GM21825 (cell line): Measurements from ENCODE around the gene SLC35E2B.
A peak's percentile ranks its signal among the peaks of the same experiment; 100 is the strongest.

Source experiments
- ATAC-seq: cut with Tn5 transposase; IDR thresholded peaks from one replicate; pipeline ENCODE4 v1.9.1; 2021; ENCODE audit warnings: mild to moderate bottlenecking, moderate library complexity; ENCODE audit not compliant: unreplicated experiment

Gene SLC35E2B

DNA sequence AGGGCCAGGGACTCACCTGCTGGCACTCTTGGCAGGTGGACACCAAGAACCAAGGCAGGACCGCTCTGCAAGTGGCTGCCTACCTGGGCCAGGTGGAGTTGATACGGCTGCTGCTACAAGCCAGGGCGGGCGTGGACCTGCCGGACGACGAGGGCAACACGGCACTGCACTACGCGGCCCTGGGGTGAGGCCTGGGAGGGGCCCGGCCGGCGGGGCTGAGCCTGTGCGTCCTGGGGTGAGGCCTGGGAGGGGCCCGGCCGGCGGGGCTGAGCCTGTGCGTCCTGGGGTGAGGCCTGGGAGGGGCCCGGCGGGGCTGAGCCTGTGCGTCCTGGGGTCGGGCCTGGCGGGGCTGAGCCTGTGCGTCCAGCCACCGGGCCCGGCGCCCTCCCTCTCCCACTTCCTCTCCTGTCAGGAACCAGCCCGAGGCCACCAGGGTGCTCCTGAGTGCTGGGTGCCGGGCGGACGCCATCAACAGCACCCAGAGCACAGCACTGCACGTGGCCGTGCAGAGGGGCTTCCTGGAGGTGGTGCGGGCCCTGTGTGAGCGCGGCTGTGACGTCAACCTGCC, 65.2 kb downstream of the SLC35E2B start:
- no peak for ATAC-seq

DNA sequence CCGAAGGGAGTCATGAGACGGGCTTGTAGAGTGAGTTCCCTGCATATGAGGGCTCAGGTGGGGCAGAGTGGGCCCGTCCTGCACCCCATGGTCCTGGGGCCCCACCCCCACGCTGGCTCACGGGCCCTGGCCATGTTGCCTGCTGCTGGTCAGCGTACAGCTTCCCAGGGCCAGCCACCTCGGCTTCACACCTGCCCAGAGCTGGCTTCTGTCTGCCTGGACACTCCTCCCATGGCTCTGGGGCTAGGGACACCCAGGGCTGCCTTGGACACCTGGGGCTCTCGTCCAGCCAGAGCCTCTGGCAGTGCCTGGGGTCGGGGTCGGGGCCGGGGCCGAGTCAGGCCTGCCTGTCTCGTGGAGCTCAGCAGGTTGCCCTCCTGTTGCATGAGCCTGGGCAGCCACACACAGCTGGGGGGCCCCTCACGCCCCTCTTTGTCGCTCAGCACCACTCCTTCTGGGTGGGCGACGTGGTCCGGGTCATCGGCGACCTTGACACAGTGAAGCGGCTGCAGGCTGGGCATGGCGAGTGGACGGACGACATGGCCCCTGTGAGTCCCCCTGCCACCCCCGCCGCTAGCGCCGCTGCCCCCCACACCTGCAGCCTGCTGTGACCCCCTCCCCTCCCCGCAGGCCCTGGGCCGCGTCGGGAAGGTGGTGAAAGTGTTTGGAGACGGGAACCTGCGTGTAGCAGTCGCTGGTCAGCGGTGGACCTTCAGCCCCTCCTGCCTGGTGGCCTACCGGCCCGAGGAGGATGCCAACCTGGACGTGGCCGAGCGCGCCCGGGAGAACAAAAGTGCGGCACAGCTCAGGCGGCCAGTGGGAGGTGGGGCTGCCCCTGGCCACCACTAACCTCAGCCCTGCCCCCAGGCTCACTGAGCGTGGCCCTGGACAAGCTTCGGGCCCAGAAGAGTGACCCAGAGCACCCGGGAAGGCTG, 66.1 kb downstream of the SLC35E2B start:
- no peak for ATAC-seq

DNA sequence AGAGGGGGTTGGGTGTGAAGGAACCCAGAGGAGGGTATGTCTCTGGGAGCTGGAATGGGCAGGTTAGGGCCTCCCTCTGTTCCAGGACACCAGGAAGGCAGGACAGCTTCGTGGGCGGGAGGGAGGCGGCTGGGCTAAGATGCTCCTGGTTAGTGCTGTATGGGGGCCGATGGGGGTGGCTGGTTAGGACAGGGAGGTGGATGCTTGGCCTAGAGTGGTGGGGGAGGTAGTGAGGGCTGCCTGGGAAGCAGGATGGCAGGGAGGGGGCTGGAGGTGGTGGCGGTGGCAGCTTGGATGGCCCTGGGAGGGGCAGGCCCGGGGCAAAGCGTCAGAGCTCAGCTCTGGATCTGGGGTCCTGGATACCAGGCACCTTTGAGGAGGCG, 66.8 kb downstream of the SLC35E2B start:
- no peak for ATAC-seq

DNA sequence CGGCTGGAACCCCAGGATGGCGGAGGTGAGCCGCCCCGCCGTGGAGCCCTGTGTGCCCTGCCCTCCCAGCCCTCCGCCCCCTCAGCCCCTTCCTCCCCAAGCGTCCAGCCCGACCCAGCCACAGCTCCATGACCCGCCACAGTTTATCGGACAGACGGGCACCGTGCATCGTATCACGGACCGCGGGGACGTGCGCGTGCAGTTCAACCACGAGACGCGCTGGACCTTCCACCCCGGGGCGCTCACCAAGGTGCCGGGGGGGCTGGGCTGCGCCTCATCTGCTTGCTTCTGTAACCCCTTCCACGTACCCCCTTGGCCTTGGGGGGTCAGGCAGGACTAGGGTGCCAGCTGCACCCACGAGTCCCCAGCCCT, 67.2 kb downstream of the SLC35E2B start:
- ATAC-seq: no peak

DNA sequence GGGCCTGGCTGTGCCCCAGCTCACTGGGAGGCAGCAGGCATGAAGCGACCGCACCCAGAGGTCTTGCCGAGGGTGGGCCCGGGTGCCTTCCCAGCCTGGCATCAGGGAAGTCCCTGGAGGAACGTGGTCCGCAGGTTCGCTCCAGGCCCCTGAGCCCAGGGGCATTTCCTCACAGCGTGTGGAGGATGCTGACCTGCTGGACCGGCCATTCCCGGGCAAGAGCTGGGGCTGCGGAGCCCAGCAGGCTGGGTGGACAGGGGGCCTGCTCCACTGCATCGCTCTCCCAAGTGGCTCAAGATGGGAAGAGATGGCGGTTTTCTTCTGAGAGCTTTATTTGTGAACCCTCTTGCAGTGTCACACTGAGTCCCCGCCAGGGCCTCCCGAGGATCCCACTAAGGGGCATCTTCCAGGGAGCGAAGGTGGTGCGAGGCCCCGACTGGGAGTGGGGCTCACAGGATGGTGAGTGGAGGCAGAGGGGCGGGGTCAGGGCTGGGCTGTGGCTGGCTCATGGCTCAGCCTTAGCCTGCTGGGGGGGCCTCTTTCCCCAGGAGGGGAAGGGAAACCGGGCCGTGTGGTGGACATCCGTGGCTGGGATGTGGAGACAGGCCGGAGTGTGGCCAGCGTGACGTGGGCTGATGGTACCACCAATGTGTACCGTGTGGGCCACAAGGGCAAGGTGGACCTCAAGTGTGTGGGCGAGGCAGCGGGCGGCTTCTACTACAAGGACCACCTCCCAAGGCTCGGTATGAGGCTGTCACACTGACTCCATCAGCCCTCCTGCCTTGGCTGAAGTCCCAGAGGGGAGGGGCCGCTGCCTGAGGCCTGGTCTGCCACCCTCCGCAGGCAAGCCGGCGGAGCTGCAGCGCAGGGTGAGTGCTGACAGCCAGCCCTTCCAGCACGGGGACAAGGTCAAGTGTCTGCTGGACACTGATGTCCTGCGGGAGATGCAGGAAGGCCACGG, 67.9 kb downstream of the SLC35E2B start:
- no peak for ATAC-seq

DNA sequence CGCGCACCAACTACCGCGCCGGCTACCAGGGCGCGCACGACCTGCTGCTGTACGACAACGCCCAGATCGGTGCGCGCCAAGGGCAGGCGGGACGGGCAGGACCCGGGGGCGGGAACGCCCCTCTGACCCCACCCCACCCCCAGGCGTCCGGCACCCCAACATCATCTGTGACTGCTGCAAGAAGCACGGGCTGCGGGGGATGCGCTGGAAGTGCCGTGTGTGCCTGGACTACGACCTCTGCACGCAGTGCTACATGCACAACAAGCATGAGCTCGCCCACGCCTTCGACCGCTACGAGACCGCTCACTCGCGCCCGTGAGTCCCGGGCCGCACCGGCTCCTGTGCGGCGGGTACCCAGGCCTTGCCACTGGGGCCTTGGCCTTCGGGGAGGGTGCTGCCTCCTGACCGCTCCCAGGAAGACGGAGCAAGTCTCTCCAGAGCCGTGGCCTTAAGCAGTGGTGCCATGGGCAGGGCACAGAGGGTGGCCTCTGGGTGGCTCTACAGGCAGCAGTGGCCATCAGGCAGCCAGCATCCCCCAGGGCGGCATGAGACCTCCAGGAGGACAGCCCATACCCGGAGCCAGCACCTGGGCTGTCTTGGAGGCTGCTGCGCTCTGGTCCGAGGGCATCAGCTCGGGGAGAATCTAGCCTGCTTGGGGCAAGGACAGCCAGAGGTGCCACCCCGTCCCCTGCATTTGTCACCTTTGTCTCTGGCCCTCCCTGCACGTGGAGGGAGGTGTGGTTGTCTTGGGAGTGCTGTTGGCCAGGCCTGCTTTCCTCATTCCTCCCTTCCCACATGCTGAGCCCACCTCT, 68.8 kb downstream of the SLC35E2B start:
- no peak for ATAC-seq

DNA sequence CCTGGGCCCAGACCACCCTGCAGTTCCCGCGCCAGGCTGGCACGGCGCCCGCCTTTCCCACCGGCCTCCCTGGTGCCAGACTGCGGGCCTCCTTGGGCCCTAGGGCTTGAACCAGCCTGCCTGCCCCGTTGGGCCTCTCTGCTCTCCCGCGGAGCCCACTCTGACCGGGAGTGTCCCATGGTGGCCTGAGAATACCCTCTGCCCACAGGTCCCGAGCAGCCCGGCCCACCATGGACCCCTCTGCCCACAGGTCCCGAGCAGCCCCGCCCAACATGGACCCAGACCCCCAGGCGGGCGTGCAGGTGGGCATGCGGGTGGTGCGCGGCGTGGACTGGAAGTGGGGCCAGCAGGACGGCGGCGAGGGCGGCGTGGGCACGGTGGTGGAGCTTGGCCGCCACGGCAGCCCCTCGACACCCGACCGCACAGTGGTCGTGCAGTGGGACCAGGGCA, 69.4 kb downstream of the SLC35E2B start:
- ATAC-seq: no peak

DNA sequence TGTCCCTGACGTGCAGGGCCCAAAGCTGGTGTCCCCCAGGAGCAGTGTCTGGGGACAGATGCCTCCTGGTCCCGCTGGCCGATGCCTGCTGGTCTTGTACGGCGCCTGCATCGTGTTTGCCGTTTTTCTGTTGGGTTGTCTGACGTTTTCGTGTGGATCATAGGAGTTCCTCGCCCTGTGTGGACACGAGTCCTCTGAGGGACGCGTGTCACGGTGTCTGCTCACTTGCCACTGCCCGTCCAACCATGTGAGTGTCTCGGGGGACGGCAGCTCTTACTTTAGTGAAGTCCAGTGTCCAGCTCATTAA, 69.9 kb downstream of the SLC35E2B start:
- no peak for ATAC-seq

DNA sequence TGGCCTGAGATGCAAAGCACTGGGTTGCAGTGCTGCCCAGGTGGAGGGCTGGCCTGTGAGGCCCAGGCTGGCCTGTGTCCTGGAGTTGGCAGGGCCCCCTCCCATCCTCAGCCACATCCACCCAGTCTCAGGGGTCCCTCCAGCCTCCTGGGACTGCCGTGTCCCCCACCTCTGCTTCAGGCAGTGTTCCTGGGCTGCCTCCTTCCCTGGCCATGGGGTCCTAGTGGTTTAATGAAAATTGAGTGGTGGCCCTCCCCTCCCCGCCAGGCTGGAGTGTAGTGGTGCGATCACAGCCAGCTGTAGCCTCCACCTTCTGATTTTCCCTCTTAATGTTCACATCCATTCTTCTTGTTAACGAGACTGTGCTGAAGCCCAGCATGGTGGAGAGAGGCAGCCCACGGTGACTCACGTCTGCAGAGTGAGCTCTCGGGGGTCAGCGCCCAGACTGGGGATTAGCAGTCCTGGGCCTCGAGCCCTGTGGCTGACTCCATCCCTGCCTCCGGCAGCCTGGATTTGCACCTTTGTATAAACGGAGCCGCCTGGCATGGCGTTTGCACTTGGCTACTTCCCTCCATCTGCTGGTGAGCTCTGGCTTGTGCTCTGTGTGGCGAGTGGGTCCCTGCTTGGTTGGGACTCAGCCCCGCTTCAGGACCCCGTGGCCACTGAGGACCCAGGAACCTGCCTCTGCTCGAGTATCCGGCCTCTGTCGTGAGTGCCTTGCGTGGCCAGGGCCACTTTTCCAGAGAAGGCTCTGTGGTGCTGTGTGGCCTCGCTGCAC, 70.4 kb downstream of the SLC35E2B start:
- ATAC-seq: no peak

DNA sequence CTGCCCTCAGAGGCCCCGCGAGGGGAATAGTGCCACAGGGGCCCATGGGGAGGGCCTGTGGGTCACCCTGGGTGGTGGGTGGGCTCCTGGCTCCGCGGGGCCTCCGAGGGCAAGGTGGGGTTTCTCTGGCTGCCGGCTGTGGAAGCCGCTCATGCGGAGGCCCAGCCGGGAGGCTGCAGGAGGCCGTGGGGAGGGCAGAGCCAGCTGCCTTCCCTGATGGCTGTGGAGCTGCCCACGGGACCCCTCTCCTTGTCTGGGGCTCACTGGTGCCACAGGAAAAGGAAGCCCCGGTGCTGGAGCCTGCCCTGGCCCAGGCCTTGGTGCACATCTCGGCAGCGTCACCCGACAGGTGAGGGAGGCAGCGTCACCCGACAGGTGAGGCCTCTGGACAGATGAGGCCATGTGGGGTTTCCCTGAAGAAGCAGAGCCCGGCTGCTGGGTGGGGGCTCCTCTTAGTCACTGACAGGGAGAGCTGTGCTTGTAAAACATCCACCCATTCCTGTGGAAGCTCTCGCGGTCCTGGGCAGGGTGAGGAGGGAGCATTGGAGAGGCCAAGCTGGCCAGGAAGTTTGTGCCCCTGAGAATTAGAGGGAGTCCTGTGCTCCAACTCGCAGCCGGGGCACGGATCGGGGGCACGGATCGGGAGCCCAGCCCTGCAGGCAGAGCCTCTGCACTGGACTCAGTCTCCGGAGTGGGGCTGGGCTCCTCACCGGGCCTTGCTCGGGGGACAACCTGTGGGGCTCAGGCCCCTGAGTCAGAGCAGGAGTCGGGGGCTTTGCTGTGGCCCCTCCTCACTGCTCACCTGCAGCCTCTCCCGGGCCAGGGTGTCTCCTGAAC, 71.2 kb downstream of the SLC35E2B start:
- no peak for ATAC-seq

DNA sequence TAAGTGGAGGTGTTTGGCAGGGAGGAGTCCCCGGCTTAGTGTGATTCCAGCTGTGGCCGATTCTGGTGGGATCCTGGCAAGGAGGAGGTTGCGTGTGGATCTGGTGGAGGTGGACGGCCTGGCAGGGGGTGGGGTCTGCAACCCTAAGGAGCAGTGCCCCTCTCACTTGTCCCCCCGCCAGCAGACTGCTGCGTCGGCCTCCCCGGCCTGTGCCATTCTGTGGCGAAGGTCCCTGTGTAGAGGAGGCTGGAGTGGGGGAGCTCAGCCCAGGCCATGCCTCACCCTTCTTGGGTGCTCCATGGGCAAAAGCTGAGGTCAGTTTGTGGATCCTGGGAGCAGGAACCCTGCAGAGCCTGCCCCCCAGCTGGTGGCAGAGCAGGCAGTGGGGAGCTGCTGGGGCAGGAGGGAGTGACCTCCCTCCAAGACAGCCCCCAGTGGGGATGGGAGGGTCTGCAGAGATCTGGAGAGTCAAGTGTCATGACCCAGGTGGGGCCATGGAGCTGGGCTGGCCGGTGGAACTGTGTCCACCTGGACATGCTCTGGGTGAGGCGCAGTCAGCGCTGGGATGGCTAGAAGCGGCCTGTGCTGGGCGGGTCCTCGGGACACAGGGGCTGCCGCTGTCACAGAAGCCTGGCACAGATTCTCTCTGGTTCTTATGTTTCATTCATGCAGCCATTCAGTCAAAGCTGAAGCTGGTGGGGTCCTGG, 72.0 kb downstream of the SLC35E2B start:
- no peak for ATAC-seq

DNA sequence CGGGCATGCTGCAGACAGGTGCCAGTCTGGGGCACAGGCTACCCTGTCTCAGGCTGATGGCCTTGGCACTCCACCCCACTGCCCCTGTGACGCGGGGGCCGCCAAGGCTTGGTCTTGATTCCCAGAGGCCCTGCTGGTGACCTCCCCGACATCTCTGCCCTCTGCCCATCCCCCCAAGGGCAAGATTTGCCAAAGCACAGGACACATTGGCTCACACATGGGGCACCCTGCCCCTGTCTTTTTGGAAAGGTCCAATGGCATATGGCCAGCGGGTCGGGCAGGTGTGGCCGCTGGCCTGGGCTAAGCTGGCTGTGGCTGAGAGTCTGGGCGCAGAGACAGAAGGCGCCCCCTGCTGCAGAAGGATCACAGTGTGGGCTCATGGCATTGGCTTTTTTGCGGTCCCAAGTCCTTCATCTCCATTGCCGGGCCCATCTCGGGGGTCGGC, 72.7 kb downstream of the SLC35E2B start:
- no peak for ATAC-seq

DNA sequence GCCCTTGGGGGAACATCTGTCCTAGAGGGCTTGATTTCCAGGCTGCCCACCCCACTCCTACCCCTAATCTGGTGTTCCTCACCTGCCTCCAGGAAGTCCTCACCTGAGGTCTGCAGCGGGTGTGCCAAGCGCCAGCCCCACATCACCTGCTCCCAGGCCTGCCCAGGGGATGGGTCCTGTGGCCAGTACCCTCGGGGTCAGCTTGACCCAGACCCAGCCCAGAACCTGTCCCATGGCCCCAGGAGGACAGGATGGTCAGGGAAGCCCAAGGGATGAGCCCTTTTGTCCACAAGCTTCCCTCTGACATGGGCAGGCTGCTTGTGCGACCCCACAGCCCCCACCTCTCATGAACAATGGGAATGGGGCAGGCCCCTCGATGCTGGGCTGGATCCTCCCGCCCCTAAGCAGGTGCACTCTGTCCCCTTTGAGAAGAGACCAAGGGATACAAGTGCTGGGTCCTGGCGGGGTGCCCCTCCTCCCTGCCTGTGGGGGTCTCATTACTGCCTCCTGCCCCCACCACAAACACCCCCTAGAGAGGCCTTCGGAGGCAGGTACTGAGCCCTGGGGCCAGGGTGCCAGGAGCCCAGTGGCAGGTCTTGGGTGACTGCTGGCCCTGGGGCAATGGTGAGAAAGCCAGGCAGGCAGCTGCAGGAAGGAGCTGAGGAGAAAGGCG, 74.1 kb downstream of the SLC35E2B start:
- no peak for ATAC-seq

DNA sequence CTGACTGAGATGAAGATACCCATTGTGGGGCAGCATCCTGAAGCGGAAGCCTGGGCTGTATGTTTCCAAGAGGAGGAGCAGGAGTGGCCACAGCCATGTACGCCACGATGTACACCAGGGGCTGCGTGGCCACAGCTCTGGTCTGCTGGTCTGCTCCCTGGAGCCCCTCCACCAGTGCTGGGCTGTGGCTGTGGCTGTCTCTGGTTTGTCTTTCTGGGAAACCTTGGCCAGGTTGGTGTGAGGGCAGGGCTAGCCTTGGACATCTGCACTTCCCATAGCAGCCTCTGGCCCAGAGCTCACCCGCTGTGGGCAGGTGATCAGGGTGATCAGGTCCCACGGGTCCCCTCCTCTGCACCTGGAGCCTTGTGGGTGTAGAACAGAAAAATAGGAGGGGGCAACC, 74.7 kb downstream of the SLC35E2B start:
- ATAC-seq: no peak

DNA sequence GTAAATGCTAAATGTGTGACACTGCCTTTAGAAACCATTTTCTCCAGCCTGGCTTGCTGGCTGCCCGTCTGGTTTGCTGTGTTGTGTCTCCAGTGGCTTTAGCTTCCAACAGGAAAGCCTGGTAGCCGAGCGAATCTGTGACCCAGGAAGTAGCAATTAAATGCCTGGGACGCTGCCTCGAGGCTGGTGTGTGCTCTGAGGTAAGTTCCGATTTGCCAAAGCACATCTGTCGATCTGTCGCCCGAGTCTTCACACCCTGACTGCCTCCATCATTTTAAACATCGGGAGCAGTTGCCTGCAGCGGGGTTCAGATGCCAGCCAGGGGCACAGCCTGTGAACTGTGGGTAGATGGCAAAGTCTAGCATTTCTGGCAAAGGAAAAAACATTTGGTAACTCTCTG, 75.1 kb downstream of the SLC35E2B start:
- ATAC-seq: no peak

DNA sequence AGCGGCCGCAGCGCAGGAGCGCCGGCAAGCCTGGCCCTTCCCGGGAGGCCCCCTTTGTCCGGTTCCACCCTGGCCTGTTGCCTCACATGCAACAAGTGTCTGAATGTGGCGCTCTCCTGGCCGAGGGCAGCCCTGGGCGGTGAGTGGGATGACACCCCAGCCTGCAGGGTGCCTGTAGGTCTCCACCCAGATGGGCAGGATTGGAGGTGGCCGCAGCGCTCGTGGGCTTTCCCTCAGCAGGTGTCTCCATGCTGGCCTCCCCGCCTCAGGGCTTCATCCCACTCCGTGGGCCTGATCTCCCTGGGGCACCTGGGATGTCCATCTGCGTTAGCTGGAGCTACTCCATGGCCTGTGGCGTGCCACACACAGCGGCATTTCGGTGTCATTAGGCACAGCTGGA, 75.8 kb downstream of the SLC35E2B start:
- ATAC-seq: no peak

DNA sequence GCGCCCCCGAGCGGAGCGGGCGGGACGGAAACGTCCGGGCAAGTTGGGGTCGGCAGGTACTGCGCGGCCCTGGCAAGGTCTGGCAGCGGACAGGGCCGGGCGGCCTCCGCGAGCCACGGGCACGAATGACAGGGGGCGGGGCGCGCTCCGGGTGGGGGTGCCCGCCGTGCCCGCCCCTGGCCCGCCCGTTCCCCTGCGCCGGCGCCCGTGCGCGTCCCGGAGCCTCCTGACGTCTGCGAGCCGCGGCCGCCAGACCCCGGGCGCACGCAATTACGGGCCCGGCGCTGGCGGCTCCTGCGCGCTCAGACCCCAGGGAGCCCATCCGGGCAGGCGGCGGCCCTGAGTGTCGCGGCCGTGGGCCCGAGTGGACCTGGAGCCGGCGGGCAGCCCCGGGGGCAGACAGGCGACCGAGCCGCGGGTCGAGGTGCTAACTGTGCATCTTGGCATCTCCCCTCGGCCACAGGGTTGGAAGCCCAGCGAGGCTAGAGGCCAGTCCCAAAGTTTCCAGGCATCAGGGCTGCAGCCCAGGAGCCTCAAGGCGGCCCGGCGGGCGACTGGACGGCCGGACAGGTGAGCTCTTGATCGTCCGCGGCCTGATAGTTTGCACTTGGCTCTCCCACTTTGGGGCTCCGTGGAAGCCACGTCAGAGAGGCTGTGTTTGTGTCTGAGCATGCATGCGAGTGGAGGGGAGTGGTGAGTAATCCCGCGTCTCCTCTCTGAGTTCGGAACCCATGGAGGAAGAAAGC, 76.4 kb downstream of the SLC35E2B start:
- peak; percentile 11 for ATAC-seq
